OCI-LY1 (cell line): ENCODE results near the gene PRR5.

Source experiments
- H2AFZ ChIP-seq: fragments of 200-600 bp; sonication (generic), shearing (Covaris generic); 2 replicates; pipeline ENCODE4 v1.6.0; 2014; ENCODE audit warnings: antibody characterized with exemption, mild to moderate bottlenecking, low read length
- H3F3A ChIP-seq: fragments of 200-600 bp; sonication (generic), shearing (Covaris generic); 2 replicates; pipeline ENCODE4 v1.6.0; 2014; ENCODE audit warnings: mild to moderate bottlenecking, antibody characterized with exemption, low read length, moderate library complexity; ENCODE audit not compliant: insufficient read depth
- H3K27ac ChIP-seq: fragments of 200-600 bp; sonication (generic); 2 replicates; pipeline ENCODE4 v1.5.1; 2014; ENCODE audit warnings: low read length, mixed run types, mild to moderate bottlenecking, low read depth; ENCODE audit not compliant: poor library complexity, severe bottlenecking
- H3K27me3 ChIP-seq: fragments of 200-600 bp; sonication (generic); 2 replicates; pipeline ENCODE4 v1.6.0; 2014; ENCODE audit warnings: antibody characterized with exemption, mild to moderate bottlenecking, low read length, moderate library complexity; ENCODE audit not compliant: insufficient read depth
- H3K36me3 ChIP-seq: fragments of 200-600 bp; sonication (generic); 2 replicates; pipeline ENCODE4 v1.6.1; 2014; ENCODE audit warnings: mild to moderate bottlenecking, antibody characterized with exemption, low read length, moderate library complexity, mixed read lengths; ENCODE audit not compliant: insufficient read depth
- H3K4me1 ChIP-seq: fragments of 200-600 bp; sonication (generic); 2 replicates; pipeline ENCODE4 v1.5.1; 2014; ENCODE audit warnings: mild to moderate bottlenecking, low read length, moderate library complexity; ENCODE audit not compliant: insufficient read depth, severe bottlenecking
- H3K4me2 ChIP-seq: fragments of 200-600 bp; sonication (generic), shearing (Covaris generic); 2 replicates; pipeline ENCODE4 v1.6.1; 2014; ENCODE audit warnings: low read length
- H3K4me3 ChIP-seq: fragments of 200-600 bp; sonication (generic); 2 replicates; pipeline ENCODE4 v1.5.1; 2014; ENCODE audit warnings: low read length, low read depth, mild to moderate bottlenecking, mixed read lengths; ENCODE audit not compliant: poor library complexity, severe bottlenecking
- H3K79me2 ChIP-seq: fragments of 200-600 bp; shearing (Covaris generic); 2 replicates; pipeline ENCODE4 v1.6.1; 2016; ENCODE audit warnings: mixed run types, low read length, mixed read lengths; ENCODE audit not compliant: insufficient read depth
- H3K9ac ChIP-seq: fragments of 200-600 bp; sonication (generic), shearing (Covaris generic); 2 replicates; pipeline ENCODE4 v1.6.1; 2014; ENCODE audit warnings: mild to moderate bottlenecking, low read length, mixed read lengths
- H3K9me2 ChIP-seq: fragments of 200-600 bp; sonication (generic), shearing (Covaris generic); 2 replicates; pipeline ENCODE4 v1.6.1; 2014; ENCODE audit warnings: low read depth, mild to moderate bottlenecking, low read length, mixed read lengths
- H3K9me3 ChIP-seq: fragments of 200-600 bp; shearing (Covaris generic); 2 replicates; pipeline ENCODE4 v1.6.1; 2014; ENCODE audit warnings: low read length, mixed read lengths
- H4K20me1 ChIP-seq: fragments of 200-600 bp; sonication (generic), shearing (Covaris generic); 2 replicates; pipeline ENCODE4 v1.6.0; 2016; ENCODE audit warnings: mild to moderate bottlenecking, low read length; ENCODE audit not compliant: insufficient read depth
- CTCF ChIP-seq: fragments of 200-600 bp; sonication (generic), shearing (Covaris generic); IDR thresholded peaks from 2 replicates; pipeline ENCODE4 v1.5.1; 2017; ENCODE audit warnings: mild to moderate bottlenecking, antibody characterized with exemption, low read length, moderate library complexity, mixed read lengths
- EZH2 ChIP-seq: fragments of 200-600 bp; sonication (generic), shearing (Covaris generic); IDR thresholded peaks from 2 replicates; pipeline ENCODE4 v1.8.0; 2017; ENCODE audit warnings: borderline replicate concordance, mixed run types, mild to moderate bottlenecking, antibody characterized with exemption, low read length, moderate library complexity, mixed read lengths

The PRR5 gene

GRCh38 chr22:44786136-44786535 is 84.1 kb downstream of the PRR5 start:
- Histone ChIP-seq H3K79me2 (no peaks in the 10 kb centered on the region), H3K36me3 (no peaks in the 10 kb centered on the region), H3K4me2 (no peak overlapping the region), H3K9me3 (no peaks in the 10 kb centered on the region), H3K27me3 (no peaks in the 10 kb centered on the region; the same call in 1 of the 2 replicates), H3K4me1 (no peaks in the 10 kb centered on the region), H3F3A (no peaks in the 10 kb centered on the region), H4K20me1 (no peaks in the 10 kb centered on the region), H2AFZ (no peak overlapping the region), H3K4me3 (no peak overlapping the region), H3K9ac (no peak overlapping the region), H3K9me2 (no peaks in the 10 kb centered on the region), H3K27ac (no peak overlapping the region)
- TF ChIP-seq EZH2 (no peak), CTCF (no peak)

GRCh38 chr22:44786610-44787009 is 84.6 kb downstream of the PRR5 start:
- Histone ChIP-seq H3K27me3 (no peaks in the 10 kb centered on the region; the same call in 1 of the 2 replicates), H4K20me1 (no peaks in the 10 kb centered on the region), H3K79me2 (no peaks in the 10 kb centered on the region), H3K27ac (no peak overlapping the region), H3K9me3 (no peaks in the 10 kb centered on the region), H3K36me3 (no peaks in the 10 kb centered on the region), H3K4me3 (no peak overlapping the region), H2AFZ (no peak overlapping the region), H3F3A (no peaks in the 10 kb centered on the region), H3K9me2 (no peaks in the 10 kb centered on the region), H3K4me2 (no peak overlapping the region), H3K9ac (no peak overlapping the region), H3K4me1 (no peaks in the 10 kb centered on the region)
- TF ChIP-seq EZH2 (no peak), CTCF (no peak)
